Glutamatergic neuron (in vitro differentiated cells): ENCODE measurements around the gene TMEM181. TPM values are rescaled to one million over a fixed set of nuclear protein-coding genes. Genes with fewer than 3 reads are reported as not detected.

ENCODE experiments used
- DNase-seq: peaks from one replicate; pipeline ENCODE4 v3.0.0; 2022
- H3K27ac Mint-ChIP-seq: one replicate; pipeline ENCODE4 v1.8.0; 2020; ENCODE audit warnings: mild to moderate bottlenecking, mixed read lengths, inconsistent platforms; ENCODE audit not compliant: unreplicated experiment
- H3K27me3 Mint-ChIP-seq: one replicate; pipeline ENCODE4 v1.8.0; 2020; ENCODE audit warnings: mild to moderate bottlenecking, moderate library complexity, mixed read lengths, inconsistent platforms; ENCODE audit not compliant: unreplicated experiment
- H3K36me3 Mint-ChIP-seq: one replicate; pipeline ENCODE4 v1.8.0; 2020; ENCODE audit warnings: mild to moderate bottlenecking, mixed read lengths, inconsistent platforms; ENCODE audit not compliant: unreplicated experiment
- H3K4me1 Mint-ChIP-seq: one replicate; pipeline ENCODE4 v1.8.0; 2020; ENCODE audit warnings: mild to moderate bottlenecking, low read depth, mixed read lengths, inconsistent platforms; ENCODE audit not compliant: unreplicated experiment
- H3K4me3 Mint-ChIP-seq: one replicate; pipeline ENCODE4 v1.8.0; 2020; ENCODE audit warnings: mild to moderate bottlenecking, mixed read lengths, inconsistent platforms; ENCODE audit not compliant: unreplicated experiment
- H3K9me3 Mint-ChIP-seq: one replicate; pipeline ENCODE4 v1.8.0; 2020; ENCODE audit warnings: mild to moderate bottlenecking, moderate library complexity, mixed read lengths, inconsistent platforms; ENCODE audit not compliant: unreplicated experiment
- CTCF ChIP-seq: fragments of 200-600 bp; sonication (generic); IDR thresholded peaks from one replicate; pipeline ENCODE4 v1.5.0; 2021; ENCODE audit not compliant: partially characterized antibody, unreplicated experiment
- total RNA-seq: library from RNA; stranded (reverse); fragmentation: NEBNext Ultra II Directional; extraction: Animal tissue kit (Norgen Biotek cat#: 25700); gene quantifications from one replicate; pipeline ENCODE4 v1.2.1, GENCODE V29; 2021; ENCODE audit not compliant: unreplicated experiment

TMEM181 gene
- total RNA-seq, 1 donor from 2014 or later: 44.3 TPM

GRCh38 chr6:158572653-158573541 lies 13.0 kb downstream of the TMEM181 start:
- peak overlapping the region; percentile 88 for H3K27ac Mint-ChIP-seq
- H3K9me3 Mint-ChIP-seq: peaks cover 18% of the 10 kb centered on the region

GRCh38 chr6:158573542-158573931 lies 13.6 kb downstream of the TMEM181 start:
- H3K4me1 Mint-ChIP-seq: peaks cover 41% of the 10 kb centered on the region
- peaks cover 16% of the 10 kb centered on the region for H3K9me3 Mint-ChIP-seq
- no peak overlapping the region for H3K4me3 Mint-ChIP-seq
- peak overlapping the region; percentile 48 for H3K27ac Mint-ChIP-seq
- no peak for TF ChIP-seq CTCF
- peaks cover 11% of the 10 kb centered on the region for H3K36me3 Mint-ChIP-seq
- peaks cover 9% of the 10 kb centered on the region for H3K27me3 Mint-ChIP-seq
- no peak for DNase-seq

More at GRCh38 chr6:158572653-158573541, 13.0 kb downstream of the TMEM181 start:
- peaks cover 47% of the 10 kb centered on the region for H3K4me1 Mint-ChIP-seq
- no peak for TF ChIP-seq CTCF
- peaks cover 6% of the 10 kb centered on the region for H3K36me3 Mint-ChIP-seq
- DNase-seq: no peak
- H3K27me3 Mint-ChIP-seq: peaks cover 11% of the 10 kb centered on the region
- H3K4me3 Mint-ChIP-seq: peak overlapping the region; percentile 35

GRCh38 chr6:158574800-158575199 lies 14.9 kb downstream of the TMEM181 start:
- peaks cover 10% of the 10 kb centered on the region for H3K27me3 Mint-ChIP-seq
- peak overlapping the region; percentile 22 for H3K27ac Mint-ChIP-seq
- no peak overlapping the region for H3K4me3 Mint-ChIP-seq
- H3K36me3 Mint-ChIP-seq: peaks cover 13% of the 10 kb centered on the region
- no peak for DNase-seq
- no peak for TF ChIP-seq CTCF
- H3K4me1 Mint-ChIP-seq: peaks cover 35% of the 10 kb centered on the region
- peaks cover 14% of the 10 kb centered on the region for H3K9me3 Mint-ChIP-seq

- Mint-ChIP-seq H3K4me3 (no peak overlapping the region), H3K27ac (no peak overlapping the region), H3K36me3 (peaks cover 13% of the 10 kb centered on the region)
Observed at GRCh38 chr6:158575550-158575949, 15.7 kb downstream of the TMEM181 start.

More at GRCh38 chr6:158575550-158575949, 15.7 kb downstream of the TMEM181 start:
- peaks cover 10% of the 10 kb centered on the region for H3K27me3 Mint-ChIP-seq
- no peak for TF ChIP-seq CTCF
- no peak for DNase-seq
- H3K4me1 Mint-ChIP-seq: peaks cover 30% of the 10 kb centered on the region
- H3K9me3 Mint-ChIP-seq: peaks cover 13% of the 10 kb centered on the region
